HCT116 (cell line): ENCODE results near the gene EVC2. TPM values are rescaled to one million over a fixed set of nuclear protein-coding genes. Genes with fewer than 3 reads are reported as not detected.

ENCODE experiments used
- ATAC-seq: fragments of 200-7000 bp; cut with Tn5 transposase; 2 replicates; pipeline ENCODE4 v1.9.1; 2020; ENCODE audit warnings: mild to moderate bottlenecking, moderate library complexity
- BruUV-seq: library from RNA; stranded (reverse); fragments of 400-500 nt; replicated peaks from 2 replicates; lab custom pipeline; 2021; lab: Mats Ljungman, UMichigan
- CTCF ChIA-PET: fragments of 300-600 bp; sonication (Branson Sonifier 250); formaldehyde crosslinking; loops from one replicate; lab custom pipeline; 2021; ENCODE audit warnings: antibody characterized with exemption; lab: Charles Lee
- POLR2A ChIA-PET: fragments of 300-600, 350-600 bp; sonication (Branson Sonifier 250); formaldehyde crosslinking; loops from one replicate; lab custom pipeline; 2021; ENCODE audit warnings: antibody characterized with exemption; lab: Charles Lee
- RAD21 ChIA-PET, 2 experiments: fragments of 300-600 bp; sonication (Branson Sonifier 250); formaldehyde crosslinking; loops; one replicate each; lab custom pipeline; 2023; ENCODE audit warnings: low total read pairs in 2 of 2; ENCODE audit not compliant: uncharacterized antibody in 2 of 2, unreplicated experiment in 2 of 2, low non-redundant PET in 1 of 2; lab: Charles Lee
- DNase-seq: peaks from one replicate; pipeline ENCODE4 v3.0.0-alpha.2; 2010; ENCODE audit warnings: low read depth, low spot score
- H2AFZ ChIP-seq: fragments of 200-600 bp; shearing (Covaris generic), sonication (generic); 2 replicates; pipeline ENCODE4 v1.6.1; 2017; ENCODE audit warnings: low read depth, mixed run types, mixed read lengths, antibody characterized with exemption, low read length; ENCODE audit not compliant: poor library complexity, severe bottlenecking
- H3K27ac ChIP-seq: 2 replicates; pipeline ENCODE4 v1.5.1; 2012; ENCODE audit warnings: low read depth, low read length
- H3K27me3 ChIP-seq: fragments of 200-600 bp; sonication (generic); 2 replicates; pipeline ENCODE4 v1.6.1; 2016; ENCODE audit warnings: mixed run types, low read length, mixed read lengths; ENCODE audit not compliant: insufficient read depth
- H3K36me3 ChIP-seq, 2 experiments: fragments of 200-500 bp in 1 of 2; fragments of 200-600 bp in 1 of 2; sonication (Bioruptor generic) in 1 of 2; sonication (generic) in 1 of 2; 2 replicates each; pipeline versions ENCODE4 v1.5.1 to v1.6.1; 2014 to 2016; ENCODE audit warnings: low read length in 2 of 2, inconsistent platforms in 1 of 2, mixed read lengths in 1 of 2, mixed run types in 1 of 2; ENCODE audit not compliant: insufficient read depth in 2 of 2, control insufficient read depth in 1 of 2
- H3K4me1 ChIP-seq, 2 experiments: fragments of 200-600 bp in 1 of 2; sonication (generic) in 1 of 2; 2 replicates each; pipeline versions ENCODE4 v1.5.1 to v1.6.1; 2012 to 2017; ENCODE audit warnings: low read length in 2 of 2, inconsistent platforms in 1 of 2, mild to moderate bottlenecking in 1 of 2, mixed read lengths in 1 of 2, mixed run types in 1 of 2, moderate library complexity in 1 of 2; ENCODE audit not compliant: insufficient read depth in 2 of 2, control insufficient read depth in 1 of 2
- H3K4me2 ChIP-seq: fragments of 200-600 bp; sonication (generic); 2 replicates; pipeline ENCODE4 v1.6.1; 2017; ENCODE audit warnings: mixed run types, low read length, mixed read lengths
- H3K4me3 ChIP-seq, 2 experiments: fragments of 200-600 bp in 1 of 2; sonication (generic) in 1 of 2; replicated peaks in 1 of 2; 2 replicates each; pipeline ENCODE4 v1.5.1; 2011 to 2016; ENCODE audit warnings: low read length in 2 of 2, control low read depth in 1 of 2, low read depth in 1 of 2, mild to moderate bottlenecking in 1 of 2, mixed read lengths in 1 of 2, mixed run types in 1 of 2
- H3K79me2 ChIP-seq: fragments of 200-600 bp; sonication (generic); 2 replicates; pipeline ENCODE4 v1.6.1; 2017; ENCODE audit warnings: mild to moderate bottlenecking, mixed run types, low read length, moderate library complexity, mixed read lengths; ENCODE audit not compliant: insufficient read depth
- H3K9ac ChIP-seq: fragments of 200-600 bp; sonication (generic); 2 replicates; pipeline ENCODE4 v1.6.1; 2016; ENCODE audit warnings: low read length, mixed read lengths
- H3K9me2 ChIP-seq: fragments of 200-600 bp; sonication (generic), shearing (Covaris generic); 2 replicates; pipeline ENCODE4 v1.6.1; 2017; ENCODE audit warnings: mixed run types, mild to moderate bottlenecking, moderate library complexity; ENCODE audit not compliant: insufficient read depth
- H3K9me3 ChIP-seq, 2 experiments: fragments of 200-500 bp in 1 of 2; fragments of 200-600 bp in 1 of 2; sonication (Bioruptor generic) in 1 of 2; sonication (generic) in 1 of 2; 2 replicates each; pipeline ENCODE4 v1.6.1; 2014 to 2017; ENCODE audit warnings: low read length in 2 of 2, mixed read lengths in 2 of 2, inconsistent platforms in 1 of 2, low read depth in 1 of 2, mild to moderate bottlenecking in 1 of 2, mixed run types in 1 of 2, moderate library complexity in 1 of 2; ENCODE audit not compliant: control insufficient read depth in 1 of 2, insufficient read depth in 1 of 2
- H4K20me1 ChIP-seq: fragments of 200-600 bp; sonication (generic), shearing (Covaris generic); 2 replicates; pipeline ENCODE4 v1.6.1; 2017; ENCODE audit warnings: mixed run types, mild to moderate bottlenecking, moderate library complexity; ENCODE audit not compliant: insufficient read depth
- CBX3 ChIP-seq: IDR thresholded peaks from 2 replicates; pipeline ENCODE4 v1.6.1; 2012; ENCODE audit warnings: low read depth
- EZH2phosphoT487 ChIP-seq: fragments of 200-600 bp; IDR thresholded peaks from 2 replicates; pipeline ENCODE4 v1.6.1; 2018; ENCODE audit warnings: antibody characterized with exemption, borderline replicate concordance
- FOSL1 ChIP-seq: IDR thresholded peaks from 2 replicates; pipeline ENCODE4 v1.6.1; 2012; ENCODE audit warnings: low read depth
- JUND ChIP-seq: IDR thresholded peaks from 2 replicates; pipeline ENCODE4 v1.6.1; 2012
- POLR2A ChIP-seq: IDR thresholded peaks from 2 replicates; pipeline ENCODE4 v1.7.0; 2011; ENCODE audit warnings: borderline replicate concordance; ENCODE audit not compliant: insufficient read depth, insufficient read length; ENCODE audit errors: extremely low read depth
- POLR2AphosphoS5 ChIP-seq: IDR thresholded peaks from 2 replicates; pipeline ENCODE4 v1.6.1; 2011; ENCODE audit warnings: mild to moderate bottlenecking, low read depth, low read length, moderate library complexity
- RAD21 ChIP-seq: IDR thresholded peaks from 2 replicates; pipeline ENCODE4 v1.6.1; 2012; ENCODE audit warnings: low read depth, mild to moderate bottlenecking
- SP1 ChIP-seq: IDR thresholded peaks from 2 replicates; pipeline ENCODE4 v1.6.1; 2012; ENCODE audit warnings: low read depth
- TCF7L2 ChIP-seq: IDR thresholded peaks from 2 replicates; pipeline ENCODE4 v1.7.0; 2011; ENCODE audit warnings: borderline replicate concordance, inconsistent platforms; ENCODE audit not compliant: insufficient read depth, insufficient read length; ENCODE audit errors: extremely low read depth
- YY1 ChIP-seq: IDR thresholded peaks from 2 replicates; pipeline ENCODE4 v1.6.1; 2011; ENCODE audit warnings: low read length, low read depth, moderate library complexity, mild to moderate bottlenecking; ENCODE audit not compliant: insufficient replicate concordance; ENCODE audit errors: extremely low read depth
- ZBTB33 ChIP-seq: IDR thresholded peaks from 2 replicates; pipeline ENCODE4 v1.6.1; 2011; ENCODE audit warnings: mild to moderate bottlenecking, low read length, moderate library complexity; ENCODE audit not compliant: insufficient replicate concordance; ENCODE audit errors: extremely low read depth
- ZFX ChIP-seq: fragments of 450-650 bp; IDR thresholded peaks from 2 replicates; pipeline ENCODE4 v1.6.1; 2017
- ZNF274 ChIP-seq: fragments of 200-500 bp; sonication (Bioruptor generic); IDR thresholded peaks from 2 replicates; pipeline ENCODE4 v1.6.1; 2014; ENCODE audit warnings: mild to moderate bottlenecking, low read depth, low read length, inconsistent platforms
- intact Hi-C: fragments of 100-400 bp; cut with micrococcal nuclease; formaldehyde crosslinking; loops from 2 replicates; pipeline ENCODE4 v1.10.0; 2022
- total RNA-seq: library from RNA; stranded (reverse); gene quantifications from one replicate; pipeline ENCODE4 v1.2.1, GENCODE V29; 2021; ENCODE audit not compliant: unreplicated experiment
- TF ChIP-seq, protein P1 (sequence below): IDR thresholded peaks from 2 replicates; pipeline ENCODE4 v1.6.1; 2012

Gene EVC2
- total RNA-seq, 1 experiment from 2014 or later = not detected

GRCh38 chr4:5756271-5756670 is 47.9 kb upstream of the EVC2 start:
- no peaks in the 10 kb centered on the region for H3K27me3 ChIP-seq
- POLR2A ChIA-PET = no interaction called here
- H3K4me1 ChIP-seq = peaks cover 16 to 66% of the 10 kb centered on the region in 2 experiments
- no peak overlapping the region for H3K9ac ChIP-seq
- no peak for ATAC-seq
- no peaks in the 10 kb centered on the region for H4K20me1 ChIP-seq
- H3K79me2 ChIP-seq = no peaks in the 10 kb centered on the region
- H3K4me3 ChIP-seq = no peak overlapping the region
- no TSS peak for BruUV-seq
- H3K9me3 ChIP-seq = no peaks in the 10 kb centered on the region
- no peak for DNase-seq
- no peak overlapping the region for H3K27ac ChIP-seq
- H2AFZ ChIP-seq = no peak overlapping the region
- H3K9me2 ChIP-seq = no peaks in the 10 kb centered on the region
- RAD21 ChIA-PET = no interaction called here
- H3K4me2 ChIP-seq = no peak overlapping the region
- intact Hi-C loops = no loop called here
- CTCF ChIA-PET = no interaction called here
- no peaks in the 10 kb centered on the region for H3K36me3 ChIP-seq
- no peak for TF ChIP-seq JUND
- no peak for TF ChIP-seq CBX3

- H3K9me2 ChIP-seq = no peaks in the 10 kb centered on the region
- ATAC-seq (no peak), DNase-seq (no peak)
- no peaks in the 10 kb centered on the region for H3K9me3 ChIP-seq
- H3K79me2 ChIP-seq = no peaks in the 10 kb centered on the region
- H3K9ac ChIP-seq = no peak overlapping the region
- H4K20me1 ChIP-seq = no peaks in the 10 kb centered on the region
- no peak overlapping the region for H2AFZ ChIP-seq
- no TSS peak for BruUV-seq
- H3K4me1 ChIP-seq = peaks cover 16 to 61% of the 10 kb centered on the region in 2 experiments
- no peak overlapping the region for H3K27ac ChIP-seq
- no peak overlapping the region for H3K4me3 ChIP-seq
- ChIA-PET RAD21 (no interaction called here), POLR2A (no interaction called here), CTCF (no interaction called here)
- intact Hi-C loops = no loop called here
- no peak overlapping the region for H3K4me2 ChIP-seq
- H3K27me3 ChIP-seq = no peaks in the 10 kb centered on the region
- TF ChIP-seq ZFX = no peak
- TF ChIP-seq ZBTB33 = no peak
- no peak for TF ChIP-seq ZNF274
- no peak for TF ChIP-seq POLR2AphosphoS5
- no peak for TF ChIP-seq TCF7L2
- TF ChIP-seq, protein P1, sequence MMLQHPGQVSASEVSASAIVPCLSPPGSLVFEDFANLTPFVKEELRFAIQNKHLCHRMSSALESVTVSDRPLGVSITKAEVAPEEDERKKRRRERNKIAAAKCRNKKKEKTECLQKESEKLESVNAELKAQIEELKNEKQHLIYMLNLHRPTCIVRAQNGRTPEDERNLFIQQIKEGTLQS = no peak
- no peak for TF ChIP-seq YY1
- no peak for TF ChIP-seq POLR2A
- TF ChIP-seq CBX3 = no peak
- TF ChIP-seq RAD21 = no peak
- no peak for TF ChIP-seq FOSL1
- TF ChIP-seq SP1 = no peak
- TF ChIP-seq JUND = no peak
- TF ChIP-seq EZH2phosphoT487 = no peak
- no peaks in the 10 kb centered on the region for H3K36me3 ChIP-seq
These were observed 47.3 kb upstream of the EVC2 start for GRCh38 chr4:5755679-5756078.
